ENCODE results near the gene ZNF778. TPM values are rescaled to one million over a fixed set of nuclear protein-coding genes. Genes with fewer than 3 reads are reported as not detected.

ZNF778 gene
- total and polyA plus RNA-seq, 2 of the 13 experiments (the other 11 are each of a cell fraction or from before 2014, with no cell fraction given): 3.8 to 7.2 TPM

DNA sequence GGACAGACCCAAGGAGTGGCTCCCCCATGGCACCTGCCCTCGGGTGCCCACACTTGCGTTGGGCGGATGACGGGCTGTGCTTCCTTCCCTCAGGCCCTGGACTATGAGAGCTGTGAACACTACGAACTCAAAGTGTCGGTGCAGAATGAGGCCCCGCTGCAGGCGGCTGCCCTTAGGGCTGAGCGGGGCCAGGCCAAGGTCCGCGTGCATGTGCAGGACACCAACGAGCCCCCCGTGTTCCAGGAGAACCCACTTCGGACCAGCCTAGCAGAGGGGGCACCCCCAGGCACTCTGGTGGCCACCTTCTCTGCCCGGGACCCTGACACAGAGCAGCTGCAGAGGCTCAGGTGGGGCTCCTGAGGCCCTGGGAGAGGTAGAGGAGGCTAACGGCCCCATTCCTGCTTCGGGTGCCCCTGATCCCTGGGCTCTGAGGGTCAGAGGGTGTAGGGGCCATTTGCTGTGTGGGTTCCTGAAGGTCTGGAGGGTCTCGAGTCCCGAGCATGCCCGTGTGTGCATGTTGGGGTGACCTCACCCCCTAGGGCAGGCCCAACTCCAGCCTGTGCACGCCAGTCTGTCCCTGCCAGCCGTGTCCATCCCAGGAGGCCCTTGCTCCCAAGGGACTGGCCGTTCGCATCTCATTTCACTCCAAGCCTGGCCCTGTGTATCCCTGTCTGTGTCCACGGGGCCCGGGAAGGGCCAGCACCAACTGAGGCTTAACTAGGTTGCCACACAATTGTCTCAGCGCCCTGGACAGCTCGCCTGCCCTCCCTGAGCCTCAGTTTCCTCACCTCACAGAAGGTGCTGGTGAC, 27.1 kb upstream of the ZNF778 start (continued):
- TF ChIP-seq HNF4G (IDR thresholded peaks at IDR 0.05; ENCODE audit: borderline replicate concordance, low read depth, low read length) (peak; percentile 17; the same call in 1 of the 2 replicates), HNF4G (CRISPR knock-in tag; IDR thresholded peaks at IDR 0.05; ENCODE audit: borderline replicate concordance, low read depth) (no peak), PBX3 (CRISPR knock-in tag; IDR thresholded peaks at IDR 0.05; ENCODE audit: borderline replicate concordance) (no peak), ZNF333 (CRISPR knock-in tag; IDR thresholded peaks at IDR 0.05; ENCODE audit: borderline replicate concordance) (0 out of 2 replicates have a peak, but pooled peaks have one; percentile 9), ZFY (CRISPR knock-in tag; IDR thresholded peaks at IDR 0.05) (peak; percentile 39; the same call in 1 of the 2 replicates), GZF1 (CRISPR knock-in tag; IDR thresholded peaks at IDR 0.05) (peak; percentile 71; the same call in 1 of the 2 replicates), ZKSCAN8 (CRISPR knock-in tag; IDR thresholded peaks at IDR 0.05; ENCODE audit: borderline replicate concordance) (no peak), ZNF619 (CRISPR knock-in tag; IDR thresholded peaks at IDR 0.05) (peak; percentile 65; the same call in 1 of the 2 replicates), MAF1 (CRISPR knock-in tag; IDR thresholded peaks at IDR 0.05; ENCODE audit: borderline replicate concordance) (no peak), ZSCAN31 (CRISPR knock-in tag; IDR thresholded peaks at IDR 0.05; ENCODE audit: low read depth) (peak; percentile 87; the same call in 1 of the 2 replicates), TAF15 (IDR thresholded peaks at IDR 0.05; ENCODE audit: low read depth, low read length, poor library complexity, severe bottlenecking) (no peak)
- TF ChIP-seq, protein P1, sequence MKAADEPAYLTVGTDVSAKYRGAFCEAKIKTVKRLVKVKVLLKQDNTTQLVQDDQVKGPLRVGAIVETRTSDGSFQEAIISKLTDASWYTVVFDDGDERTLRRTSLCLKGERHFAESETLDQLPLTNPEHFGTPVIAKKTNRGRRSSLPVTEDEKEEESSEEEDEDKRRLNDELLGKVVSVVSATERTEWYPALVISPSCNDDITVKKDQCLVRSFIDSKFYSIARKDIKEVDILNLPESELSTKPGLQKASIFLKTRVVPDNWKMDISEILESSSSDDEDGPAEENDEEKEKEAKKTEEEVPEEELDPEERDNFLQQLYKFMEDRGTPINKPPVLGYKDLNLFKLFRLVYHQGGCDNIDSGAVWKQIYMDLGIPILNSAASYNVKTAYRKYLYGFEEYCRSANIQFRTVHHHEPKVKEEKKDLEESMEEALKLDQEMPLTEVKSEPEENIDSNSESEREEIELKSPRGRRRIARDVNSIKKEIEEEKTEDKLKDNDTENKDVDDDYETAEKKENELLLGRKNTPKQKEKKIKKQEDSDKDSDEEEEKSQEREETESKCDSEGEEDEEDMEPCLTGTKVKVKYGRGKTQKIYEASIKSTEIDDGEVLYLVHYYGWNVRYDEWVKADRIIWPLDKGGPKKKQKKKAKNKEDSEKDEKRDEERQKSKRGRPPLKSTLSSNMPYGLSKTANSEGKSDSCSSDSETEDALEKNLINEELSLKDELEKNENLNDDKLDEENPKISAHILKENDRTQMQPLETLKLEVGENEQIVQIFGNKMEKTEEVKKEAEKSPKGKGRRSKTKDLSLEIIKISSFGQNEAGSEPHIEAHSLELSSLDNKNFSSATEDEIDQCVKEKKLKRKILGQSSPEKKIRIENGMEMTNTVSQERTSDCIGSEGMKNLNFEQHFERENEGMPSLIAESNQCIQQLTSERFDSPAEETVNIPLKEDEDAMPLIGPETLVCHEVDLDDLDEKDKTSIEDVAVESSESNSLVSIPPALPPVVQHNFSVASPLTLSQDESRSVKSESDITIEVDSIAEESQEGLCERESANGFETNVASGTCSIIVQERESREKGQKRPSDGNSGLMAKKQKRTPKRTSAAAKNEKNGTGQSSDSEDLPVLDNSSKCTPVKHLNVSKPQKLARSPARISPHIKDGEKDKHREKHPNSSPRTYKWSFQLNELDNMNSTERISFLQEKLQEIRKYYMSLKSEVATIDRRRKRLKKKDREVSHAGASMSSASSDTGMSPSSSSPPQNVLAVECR (CRISPR knock-in tag; IDR thresholded peaks at IDR 0.05; ENCODE audit: borderline replicate concordance): no peak
- TF ChIP-seq, protein P2, sequence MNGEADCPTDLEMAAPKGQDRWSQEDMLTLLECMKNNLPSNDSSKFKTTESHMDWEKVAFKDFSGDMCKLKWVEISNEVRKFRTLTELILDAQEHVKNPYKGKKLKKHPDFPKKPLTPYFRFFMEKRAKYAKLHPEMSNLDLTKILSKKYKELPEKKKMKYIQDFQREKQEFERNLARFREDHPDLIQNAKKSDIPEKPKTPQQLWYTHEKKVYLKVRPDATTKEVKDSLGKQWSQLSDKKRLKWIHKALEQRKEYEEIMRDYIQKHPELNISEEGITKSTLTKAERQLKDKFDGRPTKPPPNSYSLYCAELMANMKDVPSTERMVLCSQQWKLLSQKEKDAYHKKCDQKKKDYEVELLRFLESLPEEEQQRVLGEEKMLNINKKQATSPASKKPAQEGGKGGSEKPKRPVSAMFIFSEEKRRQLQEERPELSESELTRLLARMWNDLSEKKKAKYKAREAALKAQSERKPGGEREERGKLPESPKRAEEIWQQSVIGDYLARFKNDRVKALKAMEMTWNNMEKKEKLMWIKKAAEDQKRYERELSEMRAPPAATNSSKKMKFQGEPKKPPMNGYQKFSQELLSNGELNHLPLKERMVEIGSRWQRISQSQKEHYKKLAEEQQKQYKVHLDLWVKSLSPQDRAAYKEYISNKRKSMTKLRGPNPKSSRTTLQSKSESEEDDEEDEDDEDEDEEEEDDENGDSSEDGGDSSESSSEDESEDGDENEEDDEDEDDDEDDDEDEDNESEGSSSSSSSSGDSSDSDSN (CRISPR knock-in tag; IDR thresholded peaks at IDR 0.05): peak; percentile 25; the same call in 1 of the 2 replicates
- TF ChIP-seq, protein P3, sequence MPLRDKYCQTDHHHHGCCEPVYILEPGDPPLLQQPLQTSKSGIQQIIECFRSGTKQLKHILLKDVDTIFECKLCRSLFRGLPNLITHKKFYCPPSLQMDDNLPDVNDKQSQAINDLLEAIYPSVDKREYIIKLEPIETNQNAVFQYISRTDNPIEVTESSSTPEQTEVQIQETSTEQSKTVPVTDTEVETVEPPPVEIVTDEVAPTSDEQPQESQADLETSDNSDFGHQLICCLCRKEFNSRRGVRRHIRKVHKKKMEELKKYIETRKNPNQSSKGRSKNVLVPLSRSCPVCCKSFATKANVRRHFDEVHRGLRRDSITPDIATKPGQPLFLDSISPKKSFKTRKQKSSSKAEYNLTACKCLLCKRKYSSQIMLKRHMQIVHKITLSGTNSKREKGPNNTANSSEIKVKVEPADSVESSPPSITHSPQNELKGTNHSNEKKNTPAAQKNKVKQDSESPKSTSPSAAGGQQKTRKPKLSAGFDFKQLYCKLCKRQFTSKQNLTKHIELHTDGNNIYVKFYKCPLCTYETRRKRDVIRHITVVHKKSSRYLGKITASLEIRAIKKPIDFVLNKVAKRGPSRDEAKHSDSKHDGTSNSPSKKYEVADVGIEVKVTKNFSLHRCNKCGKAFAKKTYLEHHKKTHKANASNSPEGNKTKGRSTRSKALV (CRISPR knock-in tag; IDR thresholded peaks at IDR 0.05): peak; percentile 57; the same call in 1 of the 2 replicates

Measured in HepG2 (cell line).